Osteoblast (primary cell): Measurements from ENCODE around the gene CDC6. TPM values are rescaled to one million over a fixed set of nuclear protein-coding genes. Genes with fewer than 3 reads are reported as not detected.

Source experiments
- DNase-seq: peaks from one replicate; pipeline ENCODE4 v3.0.0; 2011; ENCODE audit warnings: low spot score, mixed read lengths; ENCODE audit not compliant: insufficient read length; ENCODE audit errors: missing footprints
- H2AFZ ChIP-seq: 2 replicates; pipeline ENCODE4 v1.6.0; 2011; ENCODE audit warnings: mild to moderate bottlenecking, low read length
- H3K27ac ChIP-seq: 2 replicates; pipeline ENCODE4 v1.5.1; 2011; ENCODE audit warnings: mild to moderate bottlenecking, low read depth, low read length, moderate library complexity
- H3K27me3 ChIP-seq: 2 replicates; pipeline ENCODE4 v1.6.0; 2012; ENCODE audit warnings: mild to moderate bottlenecking, control low read depth, inconsistent platforms, low read length, moderate library complexity; ENCODE audit not compliant: insufficient read depth
- H3K36me3 ChIP-seq: 2 replicates; pipeline ENCODE4 v1.5.1; 2011; ENCODE audit warnings: mild to moderate bottlenecking, low read length, control low read depth, moderate library complexity; ENCODE audit not compliant: insufficient read depth
- H3K4me1 ChIP-seq: 2 replicates; pipeline ENCODE4 v1.5.1; 2011; ENCODE audit warnings: mild to moderate bottlenecking, low read length, control low read depth, moderate library complexity; ENCODE audit not compliant: insufficient read depth
- H3K4me2 ChIP-seq: 2 replicates; pipeline ENCODE4 v1.6.0; 2011; ENCODE audit warnings: mild to moderate bottlenecking, low read length; ENCODE audit not compliant: insufficient read depth
- H3K4me3 ChIP-seq: fragments of 200-600 bp; sonication (generic); 3 replicates; pipeline ENCODE4 v1.5.1; 2012; ENCODE audit warnings: mild to moderate bottlenecking, low read length, inconsistent platforms; ENCODE audit not compliant: insufficient read depth
- H3K79me2 ChIP-seq: 2 replicates; pipeline ENCODE4 v1.6.0; 2012; ENCODE audit warnings: mild to moderate bottlenecking, low read length, control low read depth, inconsistent platforms; ENCODE audit not compliant: insufficient read depth
- H3K9me3 ChIP-seq: 2 replicates; pipeline ENCODE4 v1.5.1; 2011; ENCODE audit warnings: low read depth, low read length, control low read depth
- H4K20me1 ChIP-seq: 2 replicates; pipeline ENCODE4 v1.6.0; 2012; ENCODE audit warnings: mild to moderate bottlenecking, low read length, control low read depth; ENCODE audit not compliant: insufficient read depth
- total RNA-seq: library from RNA; depleted of rRNA; stranded (reverse); fragments of >200 nt; gene quantifications from 2 replicates; pipeline ENCODE4 v1.2.3, GENCODE V29; 2012
- TF ChIP-seq, protein P1 (sequence below): IDR thresholded peaks from 2 replicates; pipeline ENCODE4 v1.5.1; 2011; ENCODE audit warnings: mild to moderate bottlenecking, low read depth, low read length, moderate library complexity; ENCODE audit errors: extremely low read depth

CDC6 gene
- total RNA-seq, 1 donor, result 5.1 TPM

DNA sequence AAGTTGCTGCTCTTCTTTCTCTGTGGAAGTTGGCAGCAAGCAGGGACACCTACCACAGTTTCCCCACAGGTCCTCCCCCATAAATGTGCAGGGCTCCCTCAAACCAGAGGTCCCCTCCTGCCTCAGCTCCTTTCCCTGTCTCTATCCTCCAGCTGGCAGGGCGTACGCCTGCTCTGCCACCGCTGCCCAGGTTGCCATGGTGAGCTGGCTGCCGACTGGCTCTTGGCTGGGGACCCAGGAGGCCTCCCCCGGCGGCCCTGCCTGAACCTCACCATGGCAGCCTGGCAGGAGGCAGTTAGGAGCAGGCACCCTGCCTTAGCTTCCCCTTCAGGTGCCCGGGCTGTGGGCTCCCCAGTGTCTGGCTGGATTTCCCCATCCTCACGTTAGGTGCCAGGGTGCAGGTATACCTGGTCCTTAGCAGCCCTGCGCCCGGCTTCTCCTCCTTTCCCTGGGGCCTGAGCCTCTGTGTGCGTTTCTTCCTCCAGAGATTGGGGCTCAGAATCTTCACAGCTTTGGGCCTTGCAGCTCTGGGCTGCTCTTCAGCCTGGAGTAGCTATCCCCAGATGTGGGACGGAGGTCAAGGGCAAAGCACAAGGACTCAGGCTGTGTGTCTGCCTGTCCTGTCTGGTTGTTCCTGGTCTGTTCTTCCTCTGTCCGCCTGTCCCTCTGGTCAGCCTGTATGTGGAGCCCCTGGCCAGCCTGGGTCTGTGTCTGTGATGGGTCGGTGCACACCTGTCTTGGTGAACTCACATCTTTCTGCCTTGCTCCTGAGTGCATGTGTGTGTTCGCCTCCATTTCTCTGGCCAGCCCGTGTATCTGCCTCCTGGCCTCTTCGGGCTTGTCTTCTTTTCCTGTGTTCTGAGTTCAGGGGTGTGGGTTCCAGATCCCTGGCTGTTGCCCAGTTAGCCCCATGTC is 61.1 kb downstream of the CDC6 start:
- Histone ChIP-seq H3K4me3 (no peak overlapping the region), H3K9me3 (no peaks in the 10 kb centered on the region), H4K20me1 (peaks cover 73% of the 10 kb centered on the region), H3K79me2 (peaks cover 81% of the 10 kb centered on the region), H3K4me2 (no peak overlapping the region), H3K36me3 (peaks cover 29% of the 10 kb centered on the region), H2AFZ (no peak overlapping the region), H3K27me3 (no peaks in the 10 kb centered on the region), H3K27ac (no peak overlapping the region), H3K4me1 (peaks cover 52% of the 10 kb centered on the region)
- DNase-seq, result peak; percentile 89
- TF ChIP-seq, protein P1, sequence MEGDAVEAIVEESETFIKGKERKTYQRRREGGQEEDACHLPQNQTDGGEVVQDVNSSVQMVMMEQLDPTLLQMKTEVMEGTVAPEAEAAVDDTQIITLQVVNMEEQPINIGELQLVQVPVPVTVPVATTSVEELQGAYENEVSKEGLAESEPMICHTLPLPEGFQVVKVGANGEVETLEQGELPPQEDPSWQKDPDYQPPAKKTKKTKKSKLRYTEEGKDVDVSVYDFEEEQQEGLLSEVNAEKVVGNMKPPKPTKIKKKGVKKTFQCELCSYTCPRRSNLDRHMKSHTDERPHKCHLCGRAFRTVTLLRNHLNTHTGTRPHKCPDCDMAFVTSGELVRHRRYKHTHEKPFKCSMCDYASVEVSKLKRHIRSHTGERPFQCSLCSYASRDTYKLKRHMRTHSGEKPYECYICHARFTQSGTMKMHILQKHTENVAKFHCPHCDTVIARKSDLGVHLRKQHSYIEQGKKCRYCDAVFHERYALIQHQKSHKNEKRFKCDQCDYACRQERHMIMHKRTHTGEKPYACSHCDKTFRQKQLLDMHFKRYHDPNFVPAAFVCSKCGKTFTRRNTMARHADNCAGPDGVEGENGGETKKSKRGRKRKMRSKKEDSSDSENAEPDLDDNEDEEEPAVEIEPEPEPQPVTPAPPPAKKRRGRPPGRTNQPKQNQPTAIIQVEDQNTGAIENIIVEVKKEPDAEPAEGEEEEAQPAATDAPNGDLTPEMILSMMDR, result no peak

DNA sequence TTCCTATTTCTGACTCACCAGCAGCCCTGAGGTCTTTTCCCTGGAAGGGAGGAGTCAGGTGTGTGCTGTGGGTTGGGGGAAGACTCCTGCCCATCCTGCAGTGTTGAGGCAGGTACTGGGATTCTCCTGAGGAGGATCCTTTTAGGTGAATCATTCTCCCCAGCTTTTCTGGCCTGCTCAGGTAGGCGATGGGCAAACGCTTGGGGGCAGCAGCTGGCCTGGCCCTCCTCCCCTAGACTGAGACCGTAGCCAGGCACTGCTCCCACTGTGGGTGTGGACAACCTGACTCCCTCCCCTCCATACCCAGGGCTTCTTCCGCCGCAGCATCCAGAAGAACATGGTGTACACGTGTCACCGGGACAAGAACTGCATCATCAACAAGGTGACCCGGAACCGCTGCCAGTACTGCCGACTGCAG is 61.8 kb downstream of the CDC6 start:
- no peak overlapping the region for H3K4me2 ChIP-seq
- H3K4me1 ChIP-seq, result peaks cover 45% of the 10 kb centered on the region
- TF ChIP-seq, protein P1, result no peak
- peaks cover 75% of the 10 kb centered on the region for H3K79me2 ChIP-seq
- H3K27me3 ChIP-seq, result no peaks in the 10 kb centered on the region
- no peak overlapping the region for H2AFZ ChIP-seq
- peaks cover 67% of the 10 kb centered on the region for H4K20me1 ChIP-seq
- peaks cover 31% of the 10 kb centered on the region for H3K36me3 ChIP-seq
- DNase-seq, result peak; percentile 78
- no peak overlapping the region for H3K4me3 ChIP-seq
- no peaks in the 10 kb centered on the region for H3K9me3 ChIP-seq
- peak overlapping the region; percentile 54 for H3K27ac ChIP-seq

DNA sequence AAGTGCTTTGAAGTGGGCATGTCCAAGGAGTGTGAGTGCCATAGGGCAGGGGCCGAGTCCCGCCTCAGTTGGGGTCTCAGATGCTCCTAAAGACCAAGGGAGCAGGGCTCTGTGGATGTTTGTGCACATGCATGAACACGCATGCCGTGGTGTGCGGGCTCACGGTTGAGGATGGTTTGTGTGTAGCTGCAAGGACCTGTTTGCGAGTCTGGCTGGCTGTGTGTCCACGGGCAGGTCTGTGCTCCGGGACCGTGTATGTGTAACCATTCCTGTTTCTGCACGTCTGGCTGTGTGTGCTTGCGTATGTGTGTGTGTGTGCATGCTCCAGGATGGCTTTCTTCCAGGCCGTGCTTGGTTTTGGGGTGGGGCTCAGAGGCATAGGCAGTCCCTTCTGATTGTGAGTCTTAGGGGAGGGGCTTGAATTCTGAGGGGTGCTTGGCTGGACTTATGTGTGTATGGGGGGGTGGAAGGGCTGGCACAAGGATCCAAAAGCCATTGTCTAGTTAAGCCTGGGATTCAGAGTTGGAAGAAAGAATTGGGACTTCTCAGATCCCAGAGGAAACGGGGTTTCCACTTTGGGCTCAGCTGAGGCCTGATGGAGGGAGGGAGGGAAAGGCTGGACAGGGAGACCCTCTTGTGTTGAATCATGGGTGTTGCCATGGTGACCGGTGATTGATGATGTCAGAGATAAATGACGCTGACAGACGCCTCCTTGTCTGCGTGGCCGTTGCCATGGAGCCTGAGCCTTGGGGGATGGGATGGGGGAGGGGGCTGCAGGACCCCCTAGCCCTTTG is 62.4 kb downstream of the CDC6 start:
- peak overlapping the region; percentile 54 for H3K27ac ChIP-seq
- peaks cover 39% of the 10 kb centered on the region for H3K4me1 ChIP-seq
- no peak overlapping the region for H3K4me3 ChIP-seq
- peaks cover 35% of the 10 kb centered on the region for H3K36me3 ChIP-seq
- no peak overlapping the region for H2AFZ ChIP-seq
- peaks cover 72% of the 10 kb centered on the region for H4K20me1 ChIP-seq
- H3K27me3 ChIP-seq, result no peaks in the 10 kb centered on the region
- peaks cover 71% of the 10 kb centered on the region for H3K79me2 ChIP-seq
- TF ChIP-seq, protein P1, result no peak
- peak; percentile 92 for DNase-seq
- H3K4me2 ChIP-seq, result no peak overlapping the region
- H3K9me3 ChIP-seq, result no peaks in the 10 kb centered on the region
